ENCODE data around the gene MON1A. TPM values are rescaled to one million over a fixed set of nuclear protein-coding genes. Genes with fewer than 3 reads are reported as not detected.

The MON1A gene
- total RNA-seq, 4 donors from 2014 or later: 9.9 to 19.1 (median 15.7) TPM

GRCh38 chr3:49898991-49899390 is 30.6 kb downstream of the MON1A start:
- Histone ChIP-seq H3K27ac (replicated peaks in 1 of 4) (no peak overlapping the region), H3K4me3 (no peak overlapping the region), H3K9me3 (no peaks in the 10 kb centered on the region), H3K4me1 (peaks cover 16 to 39% (median 30%) of the 10 kb centered on the region in 4 donors), H3K27me3 (no peaks in the 10 kb centered on the region), H3K36me3 (peaks cover 0 to 32% (median 14%) of the 10 kb centered on the region in 4 donors)
- intact Hi-C loops (cut with DNase I): no loop called here
- no peak for DNase-seq (ENCODE audit: extremely low spot score)
- WGBS: 65% methylated on average over 2 of the region's 6 CpGs
- TF ChIP-seq POLR2A (IDR thresholded peaks at IDR 0.05; ENCODE audit: low read depth) (no peak), POLR2AphosphoS5 (IDR thresholded peaks at IDR 0.05) (no peak), EP300 (IDR thresholded peaks at IDR 0.05) (no peak)
- TF ChIP-seq, protein P1, sequence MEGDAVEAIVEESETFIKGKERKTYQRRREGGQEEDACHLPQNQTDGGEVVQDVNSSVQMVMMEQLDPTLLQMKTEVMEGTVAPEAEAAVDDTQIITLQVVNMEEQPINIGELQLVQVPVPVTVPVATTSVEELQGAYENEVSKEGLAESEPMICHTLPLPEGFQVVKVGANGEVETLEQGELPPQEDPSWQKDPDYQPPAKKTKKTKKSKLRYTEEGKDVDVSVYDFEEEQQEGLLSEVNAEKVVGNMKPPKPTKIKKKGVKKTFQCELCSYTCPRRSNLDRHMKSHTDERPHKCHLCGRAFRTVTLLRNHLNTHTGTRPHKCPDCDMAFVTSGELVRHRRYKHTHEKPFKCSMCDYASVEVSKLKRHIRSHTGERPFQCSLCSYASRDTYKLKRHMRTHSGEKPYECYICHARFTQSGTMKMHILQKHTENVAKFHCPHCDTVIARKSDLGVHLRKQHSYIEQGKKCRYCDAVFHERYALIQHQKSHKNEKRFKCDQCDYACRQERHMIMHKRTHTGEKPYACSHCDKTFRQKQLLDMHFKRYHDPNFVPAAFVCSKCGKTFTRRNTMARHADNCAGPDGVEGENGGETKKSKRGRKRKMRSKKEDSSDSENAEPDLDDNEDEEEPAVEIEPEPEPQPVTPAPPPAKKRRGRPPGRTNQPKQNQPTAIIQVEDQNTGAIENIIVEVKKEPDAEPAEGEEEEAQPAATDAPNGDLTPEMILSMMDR (IDR thresholded peaks at IDR 0.05): no peak

GRCh38 chr3:49896345-49896744 is 33.3 kb downstream of the MON1A start:
- intact Hi-C loops (cut with DNase I): no loop called here
- H3K27ac ChIP-seq (replicated peaks in 1 of 4): no peak overlapping the region
- TF ChIP-seq POLR2A (IDR thresholded peaks at IDR 0.05; ENCODE audit: low read depth) (no peak), EP300 (IDR thresholded peaks at IDR 0.05) (no peak), POLR2AphosphoS5 (IDR thresholded peaks at IDR 0.05) (no peak)
- TF ChIP-seq, protein P1 (IDR thresholded peaks at IDR 0.05): no peak

DNA sequence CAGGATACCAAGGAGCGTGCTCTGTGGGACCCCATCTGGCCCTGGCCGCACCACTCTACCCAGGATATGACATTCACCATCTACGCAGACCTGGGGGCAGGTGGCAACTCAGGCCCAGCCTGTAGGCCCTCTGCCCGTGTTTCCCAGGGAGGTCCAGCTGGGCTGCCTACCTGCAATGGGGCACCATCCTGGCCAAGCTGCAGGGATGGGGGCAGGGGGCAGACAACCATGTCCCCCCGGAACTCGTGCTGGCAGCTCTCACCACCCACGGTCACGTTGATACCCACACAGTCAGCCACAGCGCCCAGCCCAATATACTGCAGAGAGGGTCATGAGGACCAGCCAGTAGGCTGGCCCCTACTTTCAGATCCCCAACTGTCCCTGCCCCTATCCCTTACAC is 33.8 kb downstream of the MON1A start:
- no peak for DNase-seq (ENCODE audit: extremely low spot score)
- TF ChIP-seq POLR2A (IDR thresholded peaks at IDR 0.05; ENCODE audit: low read depth): no peak
- TF ChIP-seq POLR2AphosphoS5 (IDR thresholded peaks at IDR 0.05): no peak
- Histone ChIP-seq H3K27me3 (no peaks in the 10 kb centered on the region), H3K9me3 (no peaks in the 10 kb centered on the region), H3K4me3 (no peak overlapping the region), H3K36me3 (peaks cover 0 to 32% (median 14%) of the 10 kb centered on the region in 4 donors), H3K27ac (replicated peaks in 1 of 4) (no peak overlapping the region), H3K4me1 (peaks cover 0 to 7% (median 3%) of the 10 kb centered on the region in 4 donors)
- 95% methylated on average over 9 of the region's 9 CpGs for WGBS
- intact Hi-C loops (cut with DNase I): no loop called here

More at GRCh38 chr3:49896345-49896744, 33.3 kb downstream of the MON1A start:
- no peak for DNase-seq (ENCODE audit: extremely low spot score)
- Histone ChIP-seq H3K36me3 (peaks cover 0 to 32% (median 14%) of the 10 kb centered on the region in 4 donors), H3K27me3 (no peaks in the 10 kb centered on the region), H3K4me1 (peaks cover 3 to 12% (median 8%) of the 10 kb centered on the region in 4 donors), H3K4me3 (no peak overlapping the region), H3K9me3 (no peaks in the 10 kb centered on the region)
- 90% methylated on average over 2 of the region's 5 CpGs for WGBS

DNA sequence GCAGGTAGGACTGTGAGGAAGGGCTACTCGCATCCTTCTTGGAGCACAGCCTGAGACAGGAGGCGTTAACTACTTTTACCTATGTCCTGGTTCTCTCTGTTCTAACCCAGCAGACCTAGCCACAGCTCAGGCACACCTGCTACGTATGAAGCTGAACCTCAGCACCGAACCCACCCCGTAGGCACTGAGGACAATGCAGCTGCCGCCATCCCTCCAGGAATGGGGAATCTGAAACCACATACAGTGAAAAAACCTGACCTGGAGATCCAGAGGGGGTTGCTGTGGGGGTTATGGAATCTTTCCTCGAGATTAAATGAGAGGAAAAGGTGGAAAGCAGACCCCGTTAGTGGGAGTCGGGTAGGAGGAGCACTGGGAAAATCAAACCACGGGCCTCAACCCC is 40.3 kb downstream of the MON1A start:
- H3K36me3 ChIP-seq: peaks cover 0 to 5% (median 0%) of the 10 kb centered on the region in 4 donors
- TF ChIP-seq EP300 (IDR thresholded peaks at IDR 0.05) (no peak), POLR2A (IDR thresholded peaks at IDR 0.05; ENCODE audit: low read depth) (no peak), POLR2AphosphoS5 (IDR thresholded peaks at IDR 0.05) (no peak)
- TF ChIP-seq, protein P1 (IDR thresholded peaks at IDR 0.05): no peak
- 85% methylated on average over 10 of the region's 10 CpGs for WGBS

DNA sequence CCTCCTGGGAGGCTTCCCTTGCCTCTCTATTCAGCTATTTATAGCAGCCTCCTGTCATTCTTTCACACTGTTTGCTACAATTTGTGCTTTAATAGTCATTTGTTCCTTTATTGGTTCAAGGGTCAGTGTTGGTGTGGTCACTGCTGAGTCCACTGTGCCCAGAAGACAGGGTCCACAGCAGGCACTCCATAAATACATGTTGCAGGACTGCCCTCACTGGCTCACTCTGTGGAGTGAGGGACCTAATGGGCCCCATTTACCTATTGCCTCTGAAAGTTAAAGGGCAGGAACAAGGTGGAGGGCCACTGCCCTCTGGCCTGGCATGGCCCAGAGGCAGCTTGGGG is 42.7 kb downstream of the MON1A start:
- DNase-seq (ENCODE audit: extremely low spot score): no peak
- intact Hi-C loops (cut with DNase I): no loop called here
- H3K27ac ChIP-seq (replicated peaks in 1 of 4): no peak overlapping the region
- peaks cover 0 to 5% (median 0%) of the 10 kb centered on the region in 4 donors for H3K36me3 ChIP-seq
- no peaks in the 10 kb centered on the region for H3K9me3 ChIP-seq
- H3K4me3 ChIP-seq: no peak overlapping the region
- H3K4me1 ChIP-seq: peaks cover 7 to 9% (median 9%) of the 10 kb centered on the region in 4 donors
- TF ChIP-seq, protein P1 (IDR thresholded peaks at IDR 0.05): no peak
- TF ChIP-seq POLR2A (IDR thresholded peaks at IDR 0.05; ENCODE audit: low read depth) (no peak), POLR2AphosphoS5 (IDR thresholded peaks at IDR 0.05) (no peak), EP300 (IDR thresholded peaks at IDR 0.05) (no peak)
- no peaks in the 10 kb centered on the region for H3K27me3 ChIP-seq

More for the DNA sequence above, 40.3 kb downstream of the MON1A start:
- no peak overlapping the region for H3K4me3 ChIP-seq
- H3K27ac ChIP-seq (replicated peaks in 1 of 4): no peak overlapping the region
- DNase-seq (ENCODE audit: extremely low spot score): no peak
- no peaks in the 10 kb centered on the region for H3K27me3 ChIP-seq
- intact Hi-C loops (cut with DNase I): no loop called here
- H3K9me3 ChIP-seq: no peaks in the 10 kb centered on the region
- no peaks in the 10 kb centered on the region for H3K4me1 ChIP-seq
